Measurements from ENCODE around the gene CLCF1.
A peak's percentile ranks its signal among the peaks of the same experiment; 100 is the strongest.

Gene CLCF1

DNA sequence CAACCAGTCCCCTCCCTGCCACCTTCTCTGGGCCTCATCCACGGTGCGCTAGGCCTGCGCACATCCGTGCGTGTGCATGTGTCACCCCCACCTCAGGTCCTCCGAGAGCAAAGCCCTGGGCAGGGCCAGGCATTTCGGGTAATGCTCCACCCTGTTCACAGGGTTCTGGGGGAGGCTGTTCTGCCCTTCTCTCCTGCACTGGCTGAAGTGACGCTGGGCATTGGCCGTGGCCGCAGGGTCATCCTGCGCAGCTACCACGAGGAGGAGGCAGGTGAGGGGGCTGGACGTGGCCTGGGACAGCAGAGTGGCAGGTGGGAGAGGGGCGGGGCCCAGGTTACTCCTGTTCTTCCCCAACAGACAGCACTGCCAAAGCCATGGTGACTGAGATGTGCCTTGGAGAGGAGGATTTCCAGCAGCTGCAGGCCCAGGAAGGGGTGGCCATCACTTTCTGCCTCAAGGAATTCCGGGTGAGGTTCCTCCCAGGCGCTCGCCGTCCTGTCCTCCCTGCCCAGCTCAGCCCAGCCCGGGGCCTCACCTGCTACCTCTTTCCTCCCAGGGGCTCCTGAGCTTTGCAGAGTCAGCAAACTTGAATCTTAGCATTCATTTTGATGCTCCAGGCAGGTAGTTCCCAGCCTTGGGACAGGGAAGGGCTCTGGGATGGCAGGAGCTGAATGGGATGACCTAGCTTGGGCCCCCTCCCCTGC lies 22.3 kb upstream of the CLCF1 start:
- DNase-seq: no peak

DNA sequence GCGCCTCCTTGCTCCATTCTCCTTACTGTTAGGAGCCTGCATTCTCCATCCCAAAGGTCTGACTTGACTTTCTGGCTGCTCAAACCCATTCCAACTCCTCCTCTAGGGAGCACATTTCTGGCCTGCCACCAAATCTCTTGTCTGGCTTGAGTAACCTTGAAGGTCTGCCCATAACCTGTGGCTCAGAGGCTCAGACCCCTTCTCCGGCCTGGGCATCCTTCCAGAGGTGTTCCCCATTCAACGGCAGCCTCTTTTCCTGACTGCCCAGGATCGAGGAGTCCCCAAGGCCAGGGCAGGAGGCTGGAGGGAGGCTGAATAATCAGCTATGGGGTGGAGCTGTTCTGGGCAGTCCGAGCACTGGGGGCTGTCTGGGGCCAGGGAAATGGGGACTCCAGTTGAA lies 20.6 kb upstream of the CLCF1 start:
- no peak for DNase-seq

DNA sequence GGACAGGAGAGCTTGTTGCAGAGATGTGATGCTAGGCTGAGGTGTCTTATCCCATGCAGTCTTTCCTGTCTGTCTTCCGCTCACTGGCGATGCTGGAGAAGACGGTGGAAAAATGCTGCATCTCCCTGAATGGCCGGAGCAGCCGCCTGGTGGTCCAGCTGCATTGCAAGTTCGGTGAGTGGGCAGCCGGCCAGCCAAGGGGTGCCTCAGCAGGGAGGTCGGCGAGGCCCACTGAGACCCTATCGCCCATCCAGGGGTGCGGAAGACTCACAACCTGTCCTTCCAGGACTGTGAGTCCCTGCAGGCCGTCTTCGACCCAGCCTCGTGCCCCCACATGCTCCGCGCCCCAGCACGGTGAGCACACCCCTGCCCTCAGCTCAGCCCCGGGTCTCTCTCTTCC lies 20.0 kb upstream of the CLCF1 start:
- DNase-seq: no peak

DNA sequence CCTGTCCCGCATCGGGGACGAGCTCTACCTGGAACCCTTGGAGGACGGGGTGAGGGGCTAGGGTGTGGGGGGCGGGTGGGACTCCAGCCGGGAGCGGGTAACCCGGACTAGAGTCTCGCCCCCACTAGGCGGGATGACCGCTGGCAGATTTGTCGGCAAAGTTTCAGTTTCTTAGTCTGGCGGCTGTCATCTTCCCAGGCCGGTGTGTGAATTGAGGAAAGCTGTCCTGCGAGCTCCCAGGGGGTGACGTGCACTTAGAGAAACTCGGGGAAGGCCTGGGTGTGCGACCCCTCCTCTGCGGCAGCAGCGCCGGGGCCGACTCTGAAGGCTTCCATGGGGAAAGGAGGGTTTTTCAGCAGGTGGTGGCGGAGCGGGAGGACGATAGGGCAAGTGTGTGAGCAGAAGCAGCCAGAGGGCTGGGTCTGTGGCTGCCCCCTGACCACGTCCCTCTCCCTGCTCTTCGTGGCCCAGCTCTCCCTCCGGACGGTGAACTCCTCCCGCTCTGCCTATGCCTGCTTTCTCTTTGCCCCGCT lies 18.9 kb upstream of the CLCF1 start:
- DNase-seq: no peak

DNA sequence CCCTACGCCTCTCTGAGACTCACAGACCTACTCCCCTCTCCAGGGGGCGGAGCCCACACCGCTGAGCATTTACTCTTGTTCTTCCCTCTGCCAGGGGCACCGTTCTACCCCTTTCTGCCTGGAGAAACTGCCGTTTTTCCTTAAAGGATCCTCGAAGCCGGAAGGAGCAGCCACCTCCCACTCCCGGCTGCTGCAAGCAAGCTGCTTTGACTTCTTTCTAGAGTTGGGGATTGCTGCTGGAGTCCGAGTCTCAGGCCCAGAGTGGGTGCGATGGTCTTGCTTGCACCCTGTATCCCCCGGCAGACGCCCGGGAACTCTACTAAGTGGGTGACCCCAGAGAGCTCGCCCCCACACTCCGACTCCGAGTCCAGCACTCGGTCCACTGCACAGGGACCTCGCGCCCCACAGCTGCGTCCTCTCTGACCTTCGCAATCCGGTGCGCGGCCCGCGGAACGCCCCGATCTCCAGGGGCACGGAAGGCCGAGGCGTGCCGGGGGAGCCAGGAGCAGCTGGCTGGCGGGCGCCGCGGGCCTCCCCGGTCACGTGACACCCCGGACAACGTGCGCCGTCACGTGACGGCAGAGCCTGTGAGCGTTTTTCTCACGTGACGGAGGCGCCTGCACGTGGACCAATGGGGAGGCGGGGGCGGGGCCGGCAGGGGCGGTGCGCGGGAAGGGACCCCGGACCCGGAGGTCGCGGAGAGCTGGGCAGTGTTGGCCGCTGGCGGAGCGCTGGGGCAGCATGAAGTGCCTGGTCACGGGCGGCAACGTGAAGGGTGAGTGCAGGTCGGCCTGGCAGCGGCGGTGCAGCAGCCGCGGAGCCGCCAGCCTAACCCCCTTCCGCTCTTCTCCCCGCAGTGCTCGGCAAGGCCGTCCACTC lies 18.1 kb upstream of the CLCF1 start, which contains the start of gene RAD9A:
RAD9A (plus strand) TSS at position 683 of the 879 bp plus-strand sequence; CDS start at position 742, 59 bp downstream.
- DNase-seq: peak; percentile 93

DNA sequence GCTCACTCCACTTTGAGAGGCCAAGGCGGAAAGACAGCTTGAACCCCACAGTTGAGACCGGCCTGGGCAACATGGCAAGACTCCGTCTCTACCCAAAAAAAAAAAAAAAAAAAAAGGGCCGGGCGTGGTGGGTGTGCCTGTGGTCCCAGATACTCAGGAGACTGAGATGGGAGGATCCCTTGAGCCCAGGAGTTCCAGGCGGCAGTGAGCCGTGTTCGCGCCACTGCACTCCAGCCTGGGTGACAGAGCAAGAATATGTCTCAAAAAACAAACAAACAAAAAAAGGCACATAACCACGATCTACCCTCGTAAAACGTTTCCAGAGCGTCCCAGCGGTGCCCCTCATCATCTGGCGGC lies 17.5 kb upstream of the CLCF1 start:
- no peak for DNase-seq

DNA sequence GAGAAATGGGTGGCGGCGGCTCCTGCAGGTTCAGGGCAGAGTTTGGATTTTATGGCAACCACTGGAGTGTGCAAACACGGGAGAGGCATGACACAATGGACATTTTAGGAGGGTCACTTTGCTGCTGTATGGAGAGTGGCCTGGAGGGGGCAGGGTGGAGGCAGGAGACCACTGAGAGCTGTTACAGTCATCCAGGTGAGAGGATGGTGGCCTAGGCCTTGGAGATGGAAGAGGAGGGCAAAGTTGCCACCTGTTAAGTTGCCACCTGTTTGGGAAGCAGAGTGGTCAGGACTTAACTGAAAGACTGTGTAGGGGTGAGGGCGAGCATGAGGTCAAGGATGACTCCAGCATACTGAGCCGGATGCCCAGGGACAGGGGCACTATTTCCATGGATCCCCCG lies 16.1 kb upstream of the CLCF1 start:
- DNase-seq: no peak

DNA sequence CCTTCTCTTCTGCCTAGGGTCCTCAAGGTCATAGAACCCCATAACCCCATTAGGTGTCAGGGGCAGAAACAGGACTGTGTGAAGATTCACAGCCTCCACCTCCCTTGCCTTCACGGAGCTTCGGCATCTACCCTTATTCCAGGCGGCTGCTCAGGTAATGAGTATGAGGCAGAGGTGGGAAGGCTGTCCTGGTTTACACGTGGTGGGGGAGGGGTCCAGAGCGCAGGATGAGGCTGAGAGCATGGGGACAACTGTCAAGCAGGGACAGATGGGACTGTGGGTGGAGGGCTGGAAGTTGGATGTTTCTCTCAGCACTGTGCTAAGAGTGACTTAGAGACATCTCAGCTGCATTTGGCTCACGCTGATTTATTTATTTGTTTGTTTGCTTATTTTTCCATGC lies 14.1 kb upstream of the CLCF1 start:
- no peak for DNase-seq

DNA sequence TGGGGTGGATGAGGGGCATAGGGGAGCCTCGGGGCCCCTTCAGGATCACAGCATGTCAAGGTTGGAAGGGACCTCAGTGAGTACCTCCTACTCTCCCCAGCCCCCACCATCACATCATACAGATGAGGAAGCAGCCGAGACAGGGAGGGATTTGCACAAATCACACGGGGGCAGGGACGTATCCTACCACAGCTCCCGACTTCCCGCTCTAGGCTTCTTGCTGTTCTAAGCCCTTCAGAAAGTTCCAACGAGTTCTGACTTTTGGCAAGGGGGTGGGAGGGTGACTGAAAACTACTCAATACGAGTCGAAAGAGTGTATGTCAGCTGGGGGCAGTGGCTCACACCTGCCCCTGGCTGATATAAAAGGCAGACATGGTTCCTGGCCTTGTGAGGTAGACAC lies 13.7 kb upstream of the CLCF1 start:
- DNase-seq: no peak

DNA sequence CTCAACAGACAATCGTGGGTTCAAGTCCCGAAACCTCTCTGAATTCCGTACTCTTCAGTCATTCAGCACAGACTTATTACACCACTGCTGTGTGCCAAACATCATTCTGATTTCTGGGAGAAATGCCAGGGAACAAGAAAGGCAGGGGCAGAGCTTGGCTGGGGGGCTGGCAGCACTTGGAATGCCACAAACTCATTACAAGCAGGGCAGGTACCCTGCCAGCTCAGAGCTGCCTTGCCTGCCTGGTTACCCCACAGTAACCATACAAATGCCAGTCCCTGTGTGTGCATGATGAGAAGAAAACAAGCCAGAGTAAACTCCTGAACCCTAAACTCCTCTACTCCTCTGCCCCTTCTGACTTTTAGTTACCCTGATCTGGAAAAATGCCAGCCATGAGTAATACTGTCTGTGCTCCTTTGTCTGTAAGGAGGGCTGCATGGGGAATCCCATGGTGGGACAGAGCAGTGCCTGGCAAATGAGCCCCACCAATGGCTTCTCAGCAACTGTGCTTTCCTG lies 11.5 kb upstream of the CLCF1 start:
- peak; percentile 68 for DNase-seq

DNA sequence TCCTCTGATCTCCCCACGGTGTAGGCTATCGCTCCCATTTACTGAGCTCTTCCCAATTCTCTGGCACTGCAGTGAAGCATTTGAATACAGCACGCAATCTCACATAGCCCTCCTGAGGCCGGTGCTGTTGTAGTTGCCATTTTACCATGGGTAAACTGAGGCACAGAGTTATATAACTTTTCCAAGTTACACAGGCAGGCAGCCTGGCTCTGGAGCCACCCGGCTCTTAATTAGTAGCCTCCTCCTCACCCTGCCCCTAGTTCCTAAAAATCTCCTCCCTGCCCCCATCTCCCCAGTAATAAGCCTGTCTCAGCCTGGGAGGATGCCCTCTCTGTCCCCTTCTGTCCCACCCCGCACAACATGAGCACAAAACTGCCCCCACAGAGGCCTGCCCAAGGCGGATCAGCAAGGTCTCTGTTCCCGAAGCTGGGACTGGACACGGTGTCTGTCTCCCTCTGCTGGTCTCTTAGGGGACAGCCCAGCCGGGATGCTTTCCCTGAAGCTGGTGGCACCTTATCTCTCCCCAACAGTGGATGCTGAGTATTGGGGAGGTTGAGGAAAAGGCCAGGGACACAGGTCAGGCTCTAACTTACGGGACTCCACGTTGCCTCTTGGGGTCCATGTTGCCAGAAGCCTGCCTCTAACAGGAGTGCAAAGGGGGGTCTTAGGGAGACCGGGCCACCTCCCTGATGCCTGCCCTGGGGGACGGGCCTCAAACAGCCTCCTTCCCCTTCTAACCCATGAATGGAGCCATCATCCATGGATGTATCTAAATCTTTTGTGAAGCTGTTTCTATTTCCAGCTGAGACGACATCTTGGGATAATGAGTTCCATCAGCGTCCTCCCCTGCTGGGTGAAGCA lies 9.1 kb upstream of the CLCF1 start:
- peak; percentile 70 for DNase-seq

DNA sequence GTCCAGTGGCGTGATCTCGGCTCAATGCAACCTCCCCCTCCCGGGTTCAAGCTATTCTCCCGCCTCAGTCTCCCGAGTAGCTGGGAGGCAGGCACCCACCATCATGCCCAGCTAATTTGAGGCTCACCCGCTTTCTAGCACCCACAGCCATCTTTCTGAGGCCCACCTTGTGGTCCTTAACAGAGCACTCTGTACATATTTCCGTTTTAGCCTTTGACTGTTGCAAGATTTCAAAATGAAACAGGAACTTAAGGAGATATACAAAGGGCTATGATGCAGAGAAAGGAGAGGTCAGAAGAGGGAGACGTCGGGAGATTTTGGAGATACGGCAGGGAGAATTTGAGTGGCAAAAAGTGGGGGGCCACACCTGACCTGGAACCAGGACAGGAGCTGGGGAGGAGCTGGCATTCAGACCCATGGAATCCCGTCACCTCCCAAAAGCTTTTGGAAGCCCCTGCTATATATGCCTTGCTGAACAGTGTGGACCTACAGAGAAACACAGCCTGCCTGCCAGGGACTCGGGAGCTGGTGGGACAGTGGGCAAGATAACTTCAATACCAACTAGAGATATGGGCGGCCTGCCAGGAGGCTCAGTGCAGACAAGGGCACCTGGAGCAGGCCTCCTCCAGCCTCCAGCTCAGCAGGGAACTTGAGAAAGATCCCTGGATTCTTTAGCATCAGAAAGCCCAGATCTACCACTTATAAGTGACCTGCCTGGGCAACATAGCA lies 8.0 kb upstream of the CLCF1 start:
- DNase-seq: no peak

DNA sequence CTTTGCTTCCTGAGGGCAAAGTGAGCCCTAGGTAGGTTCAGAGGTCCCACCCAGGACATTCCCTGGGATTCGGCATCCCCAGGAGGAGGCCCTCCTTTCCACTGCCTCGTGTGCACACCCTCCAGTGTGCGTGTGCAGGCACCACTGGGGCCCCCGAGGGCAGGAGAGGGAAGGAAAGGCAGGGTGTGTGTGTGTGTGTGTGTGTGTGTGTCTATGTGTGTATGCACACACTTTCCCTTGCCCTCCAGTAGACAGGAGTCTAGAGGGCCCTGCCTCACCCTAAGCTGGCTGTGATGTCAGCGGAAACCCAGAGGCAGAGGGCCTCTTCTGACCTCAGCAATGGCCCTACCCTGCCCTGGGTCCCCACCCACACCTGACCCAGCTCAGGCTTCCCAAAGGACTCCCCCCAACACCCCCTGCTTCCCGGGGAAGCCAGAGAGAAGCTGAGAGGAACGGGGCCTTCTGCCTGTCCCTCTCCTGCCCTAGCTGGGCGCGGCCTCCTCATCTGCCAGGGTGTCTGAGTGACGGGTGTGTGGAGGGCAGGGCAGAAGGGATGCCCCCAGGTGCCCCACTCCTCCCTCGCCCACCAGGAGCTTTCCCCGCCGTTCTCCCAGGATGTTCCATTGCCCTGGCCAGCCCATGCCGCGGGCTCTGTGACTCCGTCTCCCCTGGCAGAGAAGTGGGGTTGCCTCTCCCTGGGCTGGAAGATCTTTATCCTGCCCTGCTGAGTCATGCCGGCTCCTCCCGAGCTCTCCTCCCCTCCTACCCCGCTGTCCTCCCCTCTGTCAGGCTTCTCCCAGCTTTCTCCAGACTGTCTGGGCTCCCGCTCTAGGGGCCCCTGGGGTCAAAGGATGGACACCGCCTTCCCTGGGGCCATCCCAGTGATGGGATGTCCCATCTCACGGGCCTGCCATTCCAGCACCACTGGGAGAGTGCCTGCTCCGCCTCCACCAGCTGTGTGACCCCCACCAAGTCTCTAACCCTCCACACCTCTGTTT lies 6.0 kb upstream of the CLCF1 start:
- peak; percentile 52 for DNase-seq

DNA sequence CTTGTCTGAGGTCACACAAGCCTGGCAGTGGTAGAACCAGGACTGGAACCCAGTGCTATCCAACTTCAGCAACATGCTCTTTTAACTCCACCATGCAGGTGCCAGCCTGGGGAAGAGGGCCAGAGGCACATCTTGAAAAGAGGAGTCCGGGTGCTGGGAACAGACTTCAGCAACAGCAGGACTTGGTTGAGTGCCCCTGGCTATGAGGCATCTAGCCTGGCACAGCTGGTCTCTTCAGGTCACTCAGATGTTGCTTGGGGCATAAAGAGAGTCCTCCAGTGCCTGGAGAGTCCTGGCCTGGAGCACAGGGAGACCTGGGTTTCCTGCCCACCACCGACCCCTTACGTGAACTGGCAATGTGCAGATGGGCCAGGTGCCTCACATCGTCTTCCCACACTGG lies 5.1 kb upstream of the CLCF1 start:
- DNase-seq: no peak

DNA sequence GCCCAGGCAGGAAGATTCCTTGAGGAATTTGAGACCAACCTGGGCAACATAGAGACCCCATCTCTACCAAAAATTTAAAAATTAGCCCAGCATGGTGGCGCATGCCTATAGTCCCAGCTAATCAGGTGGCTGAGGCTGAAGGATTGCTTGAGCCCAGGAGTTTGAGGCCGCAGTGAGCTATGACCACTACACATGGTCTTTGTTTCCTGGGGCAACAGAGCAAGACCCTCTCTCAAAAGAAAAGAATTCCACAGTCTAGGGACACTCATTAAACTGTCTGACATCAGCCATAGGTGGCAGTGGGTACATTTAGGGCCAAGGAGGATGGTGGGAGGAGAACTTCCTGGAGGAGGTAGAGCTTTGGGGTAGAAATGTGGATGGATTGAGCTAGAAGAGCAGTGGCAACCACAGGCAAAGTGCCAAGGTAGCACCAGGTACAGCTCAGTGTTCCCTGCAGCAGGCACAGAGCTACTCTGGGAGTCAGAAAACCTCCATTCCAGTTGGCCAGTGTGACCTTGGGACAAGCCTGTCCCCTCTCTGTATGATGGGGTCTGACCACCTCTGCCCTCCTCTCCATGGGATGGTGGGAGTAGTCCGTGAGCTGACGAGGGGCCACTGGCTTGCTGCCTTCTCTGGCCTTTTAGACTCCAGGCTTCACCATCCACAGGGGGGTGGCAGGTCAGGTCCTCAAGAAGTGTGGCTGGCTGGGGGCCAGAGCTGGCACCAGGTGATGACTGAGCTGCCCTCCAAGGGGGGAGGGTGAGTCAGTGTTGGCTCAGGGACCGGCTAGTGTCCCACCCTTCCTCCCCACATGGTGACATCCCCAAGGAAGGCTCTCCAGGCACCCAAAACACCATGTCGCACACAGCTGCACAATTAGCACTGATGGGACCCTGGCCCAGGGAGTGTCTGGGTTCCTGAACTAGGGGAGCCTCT lies 3.7 kb upstream of the CLCF1 start:
- DNase-seq: no peak

DNA sequence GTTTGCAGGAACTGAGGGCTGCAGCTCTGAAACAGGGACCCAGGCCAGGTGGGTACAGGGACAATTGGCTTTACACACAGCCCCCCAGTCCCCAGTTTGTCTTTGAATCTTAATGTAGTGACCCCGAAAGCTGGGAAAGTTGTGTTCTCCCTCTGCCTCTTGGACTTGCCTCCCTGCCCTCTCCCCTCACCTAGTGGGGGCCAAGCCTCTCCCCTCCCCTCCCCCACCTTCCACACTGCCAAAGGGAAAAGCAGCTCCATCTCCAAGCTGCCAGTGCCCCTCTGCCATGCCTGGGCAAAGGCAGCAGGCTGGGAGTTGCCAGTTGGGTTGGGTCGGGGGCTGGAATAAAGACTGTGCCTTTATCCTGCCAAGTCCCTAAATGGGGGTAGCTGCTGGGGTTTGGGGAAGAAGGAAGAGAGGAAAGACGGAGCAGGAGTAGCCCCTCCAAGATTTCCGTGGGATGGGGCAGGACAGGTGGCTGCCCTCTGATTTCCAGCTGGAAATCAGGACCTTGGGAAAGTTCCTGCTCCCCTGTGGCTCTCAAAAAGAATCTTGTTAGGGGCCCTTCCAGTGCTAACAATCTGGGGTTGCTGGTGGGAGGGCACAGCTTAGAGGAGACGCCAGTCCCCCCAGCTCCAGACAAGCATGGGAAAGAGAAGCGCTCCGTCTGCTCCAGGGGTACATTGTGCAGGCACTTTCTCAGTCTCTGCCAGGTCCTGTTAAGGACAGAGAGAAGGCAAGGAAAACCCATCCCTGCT lies 2.8 kb upstream of the CLCF1 start:
- no peak for DNase-seq

DNA sequence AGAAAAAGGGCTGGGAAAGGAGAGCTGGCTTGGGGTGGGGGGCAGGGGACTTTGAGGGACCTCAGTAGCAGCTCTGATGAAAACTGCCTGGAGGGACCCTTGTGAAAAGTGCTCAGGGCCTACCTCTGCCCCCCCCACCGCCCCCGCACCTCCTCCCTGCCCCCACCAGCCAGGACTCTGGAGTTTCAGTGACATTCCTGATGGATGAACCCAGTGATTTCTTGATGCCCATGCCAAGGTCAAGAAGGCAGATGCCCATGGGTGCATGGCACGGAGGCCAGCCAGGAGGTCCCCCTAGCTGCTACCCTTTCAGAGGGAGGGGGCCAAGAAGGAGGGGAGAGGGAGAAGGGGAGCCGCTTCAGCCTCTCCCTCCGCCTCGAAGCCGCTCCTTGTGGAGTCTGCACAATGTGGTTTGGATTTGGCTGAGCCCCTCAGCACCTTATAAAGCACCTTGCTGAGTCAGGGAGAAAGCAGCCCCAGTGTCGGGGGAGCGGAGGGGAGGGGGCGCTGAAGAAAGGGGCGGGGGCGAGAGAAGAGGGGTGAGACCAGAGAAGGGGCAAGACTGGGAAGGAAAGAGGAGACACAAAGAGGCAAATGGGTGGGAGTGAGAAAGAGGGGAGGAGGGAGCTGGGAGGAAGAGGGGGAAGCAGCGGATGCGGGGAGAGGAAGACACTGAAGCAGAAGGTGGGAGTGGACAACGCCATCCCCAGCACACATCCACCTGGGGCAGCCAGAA lies 2.1 kb upstream of the CLCF1 start:
- DNase-seq: no peak
